HG02623 (cell line): Measurements from ENCODE around the gene STPG4.
A peak's percentile ranks its signal among the peaks of the same experiment; 100 is the strongest.
"Not testable (repeated sequence)": the region's sequence is repeated elsewhere in the genome, so short reads cannot be mapped to it uniquely, and the experiment has no call there.

Experiments used
- ATAC-seq: cut with Tn5 transposase; IDR thresholded peaks from one replicate; pipeline ENCODE4 v1.9.1; 2021; ENCODE audit warnings: moderate library complexity; ENCODE audit not compliant: unreplicated experiment

STPG4 gene

GRCh38 chr2:47155091-47155876 lies at the start of gene STPG4:
Gene STPG4 (minus strand): TSS chr2:47155308. CDS start chr2:47155251, 57 bp downstream.
- ATAC-seq = no peak

- no peak for ATAC-seq
Measured at GRCh38 chr2:47204691-47205090, 49.6 kb upstream of the STPG4 start.

GRCh38 chr2:47203995-47204394 lies 48.9 kb upstream of the STPG4 start:
- ATAC-seq = no peak

- ATAC-seq = no peak
Measured at GRCh38 chr2:47201224-47201623, 46.1 kb upstream of the STPG4 start.

- no peak for ATAC-seq
Measured at GRCh38 chr2:47198985-47199451, 43.9 kb upstream of the STPG4 start.

- no peak for ATAC-seq
Measured at GRCh38 chr2:47196499-47196898, 41.4 kb upstream of the STPG4 start.

- ATAC-seq = no peak
Measured at GRCh38 chr2:47196046-47196445, 40.9 kb upstream of the STPG4 start.

GRCh38 chr2:47195148-47195547 lies 40.0 kb upstream of the STPG4 start:
- ATAC-seq = no peak

- no peak for ATAC-seq
Measured at GRCh38 chr2:47194410-47194809, 39.3 kb upstream of the STPG4 start.

GRCh38 chr2:47193607-47194006 lies 38.5 kb upstream of the STPG4 start:
- no peak for ATAC-seq

- ATAC-seq = no peak
Measured at GRCh38 chr2:47190188-47190881, 35.2 kb upstream of the STPG4 start.

- ATAC-seq = no peak
Measured at GRCh38 chr2:47189635-47190034, 34.5 kb upstream of the STPG4 start.

GRCh38 chr2:47187069-47187468 lies 32.0 kb upstream of the STPG4 start:
- ATAC-seq = no peak

GRCh38 chr2:47186351-47186750 lies 31.2 kb upstream of the STPG4 start:
- no peak for ATAC-seq

GRCh38 chr2:47185098-47185497 lies 30.0 kb upstream of the STPG4 start:
- ATAC-seq = not testable (repeated sequence)

- no peak for ATAC-seq
Measured at GRCh38 chr2:47181176-47181575, 26.1 kb upstream of the STPG4 start.

GRCh38 chr2:47180531-47180930 lies 25.4 kb upstream of the STPG4 start:
- no peak for ATAC-seq

GRCh38 chr2:47179388-47179787 lies 24.3 kb upstream of the STPG4 start:
- no peak for ATAC-seq

- ATAC-seq = no peak
Measured at GRCh38 chr2:47178341-47178740, 23.2 kb upstream of the STPG4 start.

- peak; percentile 7 for ATAC-seq
Measured at GRCh38 chr2:47177043-47177565, 22.0 kb upstream of the STPG4 start.

GRCh38 chr2:47174733-47175361 lies 19.7 kb upstream of the STPG4 start:
- no peak for ATAC-seq
